Sigmoid colon (tissue), 7 donors: Measurements from ENCODE around the gene COTL1. TPM values are rescaled to one million over a fixed set of nuclear protein-coding genes. Genes with fewer than 3 reads are reported as not detected.

ENCODE experiments used
- DNase-seq: peaks from one replicate; pipeline ENCODE4 v3.0.0-alpha.2; 2019
- H3K27ac ChIP-seq, 4 donors: fragments of 200-600 bp; sonication (generic); one replicate each; pipeline ENCODE4 v1.5.1; 2016 to 2019; ENCODE audit warnings: mild to moderate bottlenecking in 1 of 4
- H3K27me3 ChIP-seq, 3 donors: fragments of 200-600 bp; sonication (generic); one replicate each; pipeline ENCODE4 v1.5.1; 2019; ENCODE audit warnings: mild to moderate bottlenecking in 1 of 3
- H3K36me3 ChIP-seq, 4 donors: fragments of 200-600 bp; sonication (generic); one replicate each; pipeline ENCODE4 v1.5.1; 2016 to 2019
- H3K4me1 ChIP-seq, 4 donors: fragments of 200-600 bp; sonication (generic); one replicate each; pipeline ENCODE4 v1.5.1; 2017 to 2019
- H3K4me3 ChIP-seq, 4 donors: fragments of 200-600 bp; sonication (generic); one replicate each; pipeline ENCODE4 v1.5.1; 2017 to 2019; ENCODE audit warnings: mild to moderate bottlenecking in 2 of 4, moderate library complexity in 1 of 4
- H3K9me3 ChIP-seq, 4 donors: fragments of 200-600 bp in 3 of 4; sonication (generic) in 3 of 4; one replicate each; pipeline versions ENCODE4 v1.5.1 to v1.6.1; 2013 to 2019
- CTCF ChIP-seq, 4 experiments: fragments of 450-650 bp in 3 of 4; fragments of 200-600 bp in 1 of 4; IDR thresholded peaks; one replicate each; pipeline ENCODE4 v1.5.1; 2016 to 2019; ENCODE audit warnings: antibody characterized with exemption in 4 of 4, mild to moderate bottlenecking in 3 of 4, moderate library complexity in 2 of 4
- EP300 ChIP-seq, 4 donors: sonication (generic); formaldehyde crosslinking; IDR thresholded peaks; one replicate each; pipeline ENCODE4 v1.6.1; 2017; ENCODE audit warnings: antibody characterized with exemption in 4 of 4
- POLR2A ChIP-seq, 2 donors: fragments of 450-650 bp; IDR thresholded peaks; one replicate each; pipeline ENCODE4 v1.6.1; 2016; ENCODE audit warnings: antibody characterized with exemption in 2 of 2, mild to moderate bottlenecking in 2 of 2, moderate library complexity in 2 of 2
- POLR2AphosphoS5 ChIP-seq, 4 donors: sonication (generic); formaldehyde crosslinking; IDR thresholded peaks; one replicate each; pipeline ENCODE4 v1.6.1; 2017; ENCODE audit warnings: antibody characterized with exemption in 4 of 4
- WGBS, 2 donors: extraction: QIAGEN DNeasy Blood & Tissue Kit; methylation state at CpG; one replicate each; pipeline ENCODE4 v1.1.7; 2013; 5-methylcytosine and 5-hydroxymethylcytosine counted together
- intact Hi-C: fragments of 100-400 bp; cut with DNase I; formaldehyde crosslinking; loops from one replicate; pipeline ENCODE4 v1.15.1; 2023
- polyA plus RNA-seq, 3 donors: library from polyadenylated mRNA; stranded (reverse); fragments of 200-250 nt; gene quantifications; one replicate each; pipeline ENCODE4 v1.2.3, GENCODE V29; 2013
- total RNA-seq, 4 donors: library from RNA; depleted of rRNA; stranded (reverse); fragments of >200 nt; gene quantifications; one replicate each; pipeline ENCODE4 v1.1.0, GENCODE V29; 2016
- donor health status: healthy with polysubstance abuse.
- donor health status: Bipolar disorder and iron deficiency.
- donor health status: healthy.

The COTL1 gene
- total and polyA plus RNA-seq, 7 donors, result 34.6 to 160 (median 48.6) TPM

GRCh38 chr16:84535851-84536250, 82.0 kb downstream of the COTL1 start:
- TF ChIP-seq EP300 (IDR thresholded peaks at IDR 0.05) (no peak), CTCF (IDR thresholded peaks at IDR 0.05) (no peak), POLR2AphosphoS5 (IDR thresholded peaks at IDR 0.05) (no peak), POLR2A (IDR thresholded peaks at IDR 0.05) (no peak)
- 82 to 85% methylated on average over 9 of the region's 9 CpGs for WGBS, 2 donors
- peaks cover 0 to 28% (median 26%) of the 10 kb centered on the region in 4 donors for H3K4me1 ChIP-seq

GRCh38 chr16:84535408-84535807, 82.5 kb downstream of the COTL1 start:
- DNase-seq, result no peak
- Histone ChIP-seq H3K9me3 (no peaks in the 10 kb centered on the region), H3K27me3 (no peaks in the 10 kb centered on the region), H3K4me3 (no peak overlapping the region), H3K4me1 (peaks cover 0 to 28% (median 26%) of the 10 kb centered on the region in 4 donors), H3K36me3 (no peaks in the 10 kb centered on the region), H3K27ac (no peak overlapping the region)
- TF ChIP-seq CTCF (IDR thresholded peaks at IDR 0.05) (no peak), POLR2AphosphoS5 (IDR thresholded peaks at IDR 0.05) (no peak), EP300 (IDR thresholded peaks at IDR 0.05) (no peak), POLR2A (IDR thresholded peaks at IDR 0.05) (no peak)
- intact Hi-C loops, result no loop called here
- WGBS, 2 donors, result 69 to 70% methylated on average over 6 of the region's 6 CpGs

More at GRCh38 chr16:84535851-84536250, 82.0 kb downstream of the COTL1 start:
- Histone ChIP-seq H3K4me3 (no peak overlapping the region), H3K36me3 (no peaks in the 10 kb centered on the region), H3K9me3 (no peaks in the 10 kb centered on the region), H3K27ac (no peak overlapping the region), H3K27me3 (no peaks in the 10 kb centered on the region)
- DNase-seq, result no peak
- intact Hi-C loops, result no loop called here

GRCh38 chr16:84534815-84535214, 83.1 kb downstream of the COTL1 start:
- no peak for DNase-seq
- H3K9me3 ChIP-seq, result no peaks in the 10 kb centered on the region
- TF ChIP-seq POLR2A (IDR thresholded peaks at IDR 0.05) (no peak), EP300 (IDR thresholded peaks at IDR 0.05) (no peak), POLR2AphosphoS5 (IDR thresholded peaks at IDR 0.05) (no peak), CTCF (IDR thresholded peaks at IDR 0.05) (no peak)

GRCh38 chr16:84532855-84533486, 84.9 kb downstream of the COTL1 start:
- no peak for DNase-seq
- Histone ChIP-seq H3K27ac (peak overlapping the region; percentile 64 to 85 (median 82)), H3K9me3 (no peaks in the 10 kb centered on the region), H3K27me3 (no peaks in the 10 kb centered on the region), H3K4me3 (no peak overlapping the region), H3K4me1 (peaks cover 0 to 31% (median 28%) of the 10 kb centered on the region in 4 donors), H3K36me3 (no peaks in the 10 kb centered on the region)
- intact Hi-C loops, result no loop called here
- 73 to 89% methylated on average over 11 of the region's 11 CpGs for WGBS, 2 donors
- TF ChIP-seq POLR2A (IDR thresholded peaks at IDR 0.05) (no peak), EP300 (IDR thresholded peaks at IDR 0.05) (peak in 1 of 4 donors; percentile 51)

More at GRCh38 chr16:84534815-84535214, 83.1 kb downstream of the COTL1 start:
- H3K27ac ChIP-seq, result no peak overlapping the region
- H3K27me3 ChIP-seq, result no peaks in the 10 kb centered on the region
- H3K4me3 ChIP-seq, result no peak overlapping the region
- 94 to 96% methylated on average over 5 of the region's 5 CpGs for WGBS, 2 donors
- intact Hi-C loops, result no loop called here
- no peaks in the 10 kb centered on the region for H3K36me3 ChIP-seq
- peaks cover 0 to 28% (median 26%) of the 10 kb centered on the region in 4 donors for H3K4me1 ChIP-seq

GRCh38 chr16:84532291-84532724, 85.6 kb downstream of the COTL1 start:
- no peaks in the 10 kb centered on the region for H3K9me3 ChIP-seq
- TF ChIP-seq EP300 (IDR thresholded peaks at IDR 0.05) (no peak), POLR2AphosphoS5 (IDR thresholded peaks at IDR 0.05) (peak in 3 of 4 donors; percentile 31 to 50 (median 39))
- peak; percentile 78 for DNase-seq
- 54 to 76% methylated on average over 10 of the region's 10 CpGs for WGBS, 2 donors
- peak overlapping the region; percentile 64 to 85 (median 82) for H3K27ac ChIP-seq
- no peaks in the 10 kb centered on the region for H3K36me3 ChIP-seq
- peaks cover 0 to 38% (median 35%) of the 10 kb centered on the region in 4 donors for H3K4me1 ChIP-seq
- intact Hi-C loops, result no loop called here
- no peak overlapping the region for H3K4me3 ChIP-seq
- H3K27me3 ChIP-seq, result no peaks in the 10 kb centered on the region
